NCI-H2029 treated with DMSO at 0.1 percent for 48 hours (cell line): ENCODE measurements around the gene FBXL16.

Experiments
- DNase-seq: peaks from one replicate; lab custom pipeline; 2025; lab: John Stamatoyannopoulos, UW

Gene FBXL16

DNA sequence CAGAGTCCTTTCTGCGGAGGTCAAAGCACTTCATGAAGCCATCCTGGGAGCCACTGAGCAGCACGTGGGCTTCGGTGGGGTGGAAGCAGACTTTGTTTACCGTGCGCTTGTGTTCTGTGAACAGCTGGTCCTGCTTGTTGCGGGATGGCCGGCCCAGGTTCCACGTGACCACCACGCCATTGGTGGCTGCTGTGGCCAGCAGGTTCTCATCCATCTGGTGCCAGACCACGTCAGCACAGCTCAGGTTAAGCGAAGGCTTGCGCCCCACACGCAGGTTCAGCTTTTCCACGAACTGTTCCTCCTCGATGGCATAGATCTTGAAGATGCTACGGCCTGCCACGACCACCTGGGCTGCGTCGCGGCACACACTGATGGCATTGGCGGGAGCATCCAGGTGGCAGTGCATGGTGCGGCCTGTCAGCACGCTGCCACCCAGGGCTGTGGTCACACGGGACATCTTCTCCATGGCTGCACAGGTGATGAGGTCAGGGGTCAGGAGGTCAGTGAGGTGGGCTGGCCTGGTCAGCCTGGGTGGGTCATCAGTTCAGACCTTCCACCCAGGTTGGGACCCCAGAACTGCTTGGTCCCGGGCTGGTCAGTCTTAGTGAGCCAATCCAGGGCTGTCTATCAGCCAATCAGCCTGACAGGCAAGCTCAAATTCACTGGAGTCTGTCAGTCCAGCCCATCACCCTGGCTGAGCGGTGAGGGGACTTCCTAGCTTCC is 16.3 kb downstream of the FBXL16 start:
- no peak for DNase-seq

DNA sequence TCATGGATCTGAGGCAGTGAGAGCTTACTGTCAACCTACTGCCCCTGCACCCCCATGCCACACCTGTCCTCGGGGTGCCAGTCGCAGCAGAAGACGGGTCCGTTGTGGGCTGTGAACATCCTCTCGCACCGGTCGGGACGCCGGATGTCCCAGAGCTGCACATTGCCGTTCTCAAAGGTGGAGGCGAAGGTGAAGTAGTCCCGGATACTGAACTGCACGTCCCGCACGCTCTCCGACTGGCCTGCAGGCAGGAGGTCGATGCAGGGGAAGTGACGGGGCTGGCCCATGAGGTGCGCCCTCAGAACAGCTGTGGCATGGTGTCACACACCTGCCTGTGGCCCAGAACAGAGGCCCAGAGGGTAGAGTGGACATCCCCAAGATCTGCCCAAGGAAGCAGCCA is 18.1 kb downstream of the FBXL16 start:
- DNase-seq = no peak

DNA sequence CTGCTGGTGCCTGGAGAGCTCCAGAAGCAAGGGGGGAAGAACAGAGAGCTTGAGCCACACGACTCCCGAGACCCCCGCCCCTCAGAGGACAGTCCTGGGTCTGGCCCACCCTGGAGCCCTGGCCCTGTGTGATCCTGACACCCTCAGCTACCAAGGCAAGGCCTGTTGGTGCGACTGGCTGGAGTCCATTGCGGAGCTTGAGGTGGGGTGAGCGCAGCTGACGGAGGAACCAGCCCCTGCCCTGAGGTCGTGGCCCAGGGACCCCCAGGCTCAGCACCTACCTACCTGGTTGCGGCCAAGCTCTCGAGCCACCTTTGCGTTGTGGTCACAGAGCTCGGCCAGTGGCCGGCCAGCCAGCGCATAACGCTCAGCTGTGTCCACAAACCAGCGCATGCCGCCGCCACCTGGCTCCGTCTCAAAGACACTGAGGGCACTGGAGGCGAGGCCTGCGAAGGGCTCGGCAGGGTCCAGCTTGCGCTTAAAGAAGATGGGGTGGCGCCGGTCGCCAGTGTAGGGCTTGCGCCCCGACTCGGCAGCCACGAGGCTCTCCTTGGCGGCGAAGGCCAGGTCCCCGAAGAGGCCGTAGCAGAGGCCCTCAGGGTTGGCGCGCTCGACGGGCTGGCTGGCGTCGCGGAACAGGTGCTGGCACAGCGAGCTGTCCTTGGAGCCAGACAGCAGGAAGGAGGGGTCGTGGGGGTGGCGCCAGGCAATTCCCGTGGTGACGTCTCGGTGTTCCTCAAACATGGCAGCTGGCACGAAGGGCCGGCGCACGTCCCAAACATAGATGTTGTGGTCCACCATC is 18.9 kb downstream of the FBXL16 start:
- DNase-seq = no peak

DNA sequence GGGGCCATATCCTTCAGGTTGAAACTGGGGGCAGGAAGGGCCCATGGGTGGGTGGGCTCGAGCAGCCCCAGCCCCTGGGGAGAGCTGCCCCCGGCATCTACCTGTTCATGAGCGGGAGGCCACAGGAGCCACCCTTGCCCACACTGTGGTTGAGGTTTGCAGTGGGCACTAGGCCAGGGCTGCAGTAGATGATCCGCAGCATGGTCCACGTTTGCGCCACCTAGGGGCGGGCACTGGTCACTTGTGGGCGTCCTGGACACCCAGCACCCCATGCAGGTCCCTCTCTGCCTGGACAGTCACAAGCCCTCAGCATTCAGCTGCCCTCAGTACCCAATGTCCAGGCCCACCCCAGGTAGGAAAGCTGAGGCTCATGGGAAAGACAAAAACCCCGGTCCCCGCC is 19.6 kb downstream of the FBXL16 start:
- DNase-seq = peak; percentile 32

DNA sequence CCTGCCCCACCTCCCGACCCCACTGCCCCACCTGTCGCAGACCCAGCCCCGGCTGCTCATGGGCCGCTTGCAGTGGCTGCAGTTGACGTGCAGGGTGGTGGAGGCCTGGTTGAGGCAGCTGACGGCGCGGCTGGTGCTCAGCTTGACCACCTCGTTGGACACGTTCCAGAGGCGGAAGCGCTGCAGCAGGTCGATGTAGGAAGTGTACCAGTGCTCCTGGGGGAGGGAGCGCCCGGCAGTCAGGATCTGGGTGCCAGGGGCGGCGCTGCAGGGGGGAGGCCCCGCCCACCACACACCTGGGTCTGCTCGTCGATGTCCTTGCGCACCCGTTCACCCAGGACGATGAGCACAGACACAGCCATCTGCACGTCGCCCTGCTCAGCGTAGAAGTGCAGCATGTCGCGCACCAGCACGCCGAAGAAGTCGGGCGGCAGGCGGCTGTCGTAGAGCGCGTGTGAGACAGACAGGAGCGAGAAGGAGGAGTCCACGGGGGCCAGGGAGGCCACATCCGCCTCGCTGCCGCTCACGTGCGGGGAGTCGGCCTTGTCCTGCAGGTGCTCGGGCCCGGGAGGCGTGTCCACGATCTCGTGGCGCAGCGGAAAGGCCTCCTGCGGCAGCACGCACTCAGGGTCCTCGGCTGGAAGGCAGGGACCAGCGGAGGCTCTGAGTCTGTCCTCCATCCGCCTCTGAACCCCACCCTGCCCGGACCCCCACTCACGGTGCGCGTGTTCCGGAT is 20.5 kb downstream of the FBXL16 start:
- DNase-seq = peak; percentile 78

DNA sequence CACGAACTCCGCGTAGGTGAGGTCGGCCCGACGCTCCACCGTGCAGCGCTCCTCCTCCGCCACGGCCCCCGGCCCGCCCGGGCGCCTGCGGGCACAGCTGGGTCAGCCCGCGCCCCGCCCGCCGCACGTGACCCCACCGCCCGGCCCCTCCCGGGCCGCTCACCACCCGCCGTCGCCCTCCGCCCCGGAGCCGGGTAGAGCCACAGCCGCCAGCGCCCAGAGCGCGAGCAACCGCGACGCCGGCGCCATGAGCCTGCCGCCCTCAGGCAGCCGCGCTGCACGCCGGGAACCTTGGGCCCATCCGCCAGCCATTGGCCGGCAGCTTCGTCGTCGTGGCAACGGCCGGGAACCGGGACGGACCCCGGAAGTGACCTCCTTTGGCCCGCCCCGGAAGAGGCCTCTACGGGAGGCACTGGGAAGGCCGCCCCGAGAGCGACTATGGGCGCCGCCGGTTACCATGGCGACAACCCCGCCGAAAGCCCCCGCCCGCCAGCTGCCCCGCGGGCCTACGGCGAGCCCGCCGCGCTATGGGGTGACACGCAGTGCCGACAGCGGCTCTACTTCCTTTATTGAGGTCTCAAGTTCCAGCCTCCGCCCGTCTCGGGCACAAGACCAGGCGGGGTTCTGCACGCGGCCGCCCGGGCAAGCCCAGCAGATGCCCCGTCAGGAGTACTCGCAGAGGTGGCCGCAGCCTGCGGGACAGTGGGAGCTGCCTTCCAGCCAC is 21.4 kb downstream of the FBXL16 start, which contains the start of gene JMJD8:
Gene JMJD8 (minus strand): TSS at position 264 of the 724 bp plus-strand sequence. CDS start 15 bp downstream, at position 249.
- DNase-seq = peak; percentile 51

DNA sequence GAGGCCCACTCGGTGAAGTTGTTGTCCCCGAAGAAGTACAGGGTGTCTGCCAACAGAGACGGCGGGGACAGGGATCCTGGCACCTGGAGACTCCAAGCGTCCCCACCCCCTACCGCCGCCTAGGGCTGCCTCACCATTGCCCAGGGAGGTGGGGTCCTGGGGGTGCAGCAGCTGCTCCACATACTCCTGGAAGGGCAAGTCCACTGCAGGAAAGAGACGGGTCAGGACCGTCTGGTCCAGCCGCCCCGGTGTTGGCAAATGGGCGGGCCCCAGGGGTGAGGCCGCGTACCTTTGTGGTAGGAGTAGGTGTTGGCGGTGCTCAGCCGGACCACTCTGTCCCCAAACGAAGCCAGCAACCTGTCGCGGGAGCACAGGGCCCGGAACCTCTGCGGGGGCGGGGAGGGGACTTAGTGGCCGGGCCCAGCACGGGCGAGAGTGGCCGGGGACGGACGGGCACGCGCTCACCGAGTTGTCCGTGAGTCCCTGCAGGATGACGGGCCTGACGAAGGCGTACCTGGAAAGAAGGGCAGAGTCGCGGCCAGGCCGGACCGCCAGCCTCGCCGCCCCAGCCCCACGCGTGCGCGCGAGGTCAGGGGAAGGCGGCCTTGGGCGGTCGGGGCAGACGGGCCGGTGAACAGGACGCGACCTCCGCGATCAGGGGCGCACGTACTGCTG is 22.1 kb downstream of the FBXL16 start:
- DNase-seq = no peak

DNA sequence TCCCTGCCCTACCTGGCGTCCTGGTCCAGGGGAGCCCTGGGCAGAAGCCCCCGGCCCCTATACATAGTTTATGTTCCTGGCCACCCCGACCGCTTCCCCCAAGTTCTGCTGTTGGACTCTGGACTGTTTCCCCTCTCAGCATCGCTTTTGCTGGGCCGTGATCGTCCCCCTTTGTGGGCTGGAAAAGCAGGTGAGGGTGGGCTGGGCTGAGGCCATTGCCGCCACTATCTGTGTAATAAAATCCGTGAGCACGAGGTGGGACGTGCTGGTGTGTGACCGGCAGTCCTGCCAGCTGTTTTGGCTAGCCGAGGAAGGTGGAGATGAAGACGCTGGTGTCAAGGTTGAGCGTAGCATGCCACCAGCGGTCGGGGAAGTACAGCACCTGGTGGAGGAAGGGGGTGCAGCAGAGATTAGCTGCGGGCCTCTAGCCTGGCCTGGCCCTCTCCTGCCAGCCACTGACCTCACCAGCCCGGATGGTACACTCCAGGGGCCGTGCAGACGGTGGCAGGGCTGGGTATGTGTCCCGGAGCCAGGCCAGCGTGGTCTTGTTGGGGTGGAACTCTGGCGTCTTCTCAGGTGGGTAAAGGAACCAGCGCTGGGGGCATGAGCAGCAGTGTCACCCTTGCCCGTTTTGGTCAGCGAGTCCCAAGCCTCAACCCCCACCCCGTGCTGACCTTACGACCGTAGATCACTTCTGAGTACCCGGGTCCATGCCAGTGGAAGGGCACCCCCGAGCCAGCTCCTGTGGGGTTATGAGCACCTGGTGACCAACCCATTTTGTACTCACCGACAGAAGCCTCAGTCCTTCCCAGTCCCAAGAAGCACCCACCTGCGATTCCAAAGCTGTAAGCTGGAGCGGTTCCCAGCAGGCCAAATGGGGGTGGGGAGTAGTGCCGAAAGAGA is 22.9 kb downstream of the FBXL16 start:
- DNase-seq = no peak

DNA sequence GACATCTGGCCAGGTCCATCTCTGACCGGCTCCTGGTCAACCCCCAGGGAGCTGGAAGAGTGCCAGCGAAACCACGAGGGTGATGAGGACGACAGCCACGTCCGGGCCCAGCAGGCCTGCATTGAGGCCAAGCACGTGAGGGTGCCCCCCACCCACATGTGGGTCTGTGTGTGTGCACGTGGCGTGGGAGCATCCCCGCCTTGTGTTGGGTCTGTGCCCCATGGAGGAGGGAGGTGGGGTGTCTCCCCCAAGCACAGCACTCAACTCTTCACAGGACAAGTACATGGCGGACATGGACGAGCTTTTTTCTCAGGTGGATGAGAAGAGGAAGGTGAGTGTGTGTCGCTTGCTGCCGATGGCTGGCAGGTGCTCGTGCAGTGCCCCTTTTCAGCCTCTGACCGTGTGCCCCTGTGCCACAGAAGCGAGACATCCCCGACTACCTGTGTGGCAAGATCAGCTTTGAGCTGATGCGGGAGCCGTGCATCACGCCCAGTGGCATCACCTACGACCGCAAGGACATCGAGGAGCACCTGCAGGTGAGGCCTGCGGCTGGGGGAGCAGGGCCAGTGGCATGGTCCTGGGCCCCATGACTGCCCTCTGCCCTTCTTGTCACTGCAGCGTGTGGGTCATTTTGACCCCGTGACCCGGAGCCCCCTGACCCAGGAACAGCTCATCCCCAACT is 23.7 kb downstream of the FBXL16 start:
- no peak for DNase-seq

DNA sequence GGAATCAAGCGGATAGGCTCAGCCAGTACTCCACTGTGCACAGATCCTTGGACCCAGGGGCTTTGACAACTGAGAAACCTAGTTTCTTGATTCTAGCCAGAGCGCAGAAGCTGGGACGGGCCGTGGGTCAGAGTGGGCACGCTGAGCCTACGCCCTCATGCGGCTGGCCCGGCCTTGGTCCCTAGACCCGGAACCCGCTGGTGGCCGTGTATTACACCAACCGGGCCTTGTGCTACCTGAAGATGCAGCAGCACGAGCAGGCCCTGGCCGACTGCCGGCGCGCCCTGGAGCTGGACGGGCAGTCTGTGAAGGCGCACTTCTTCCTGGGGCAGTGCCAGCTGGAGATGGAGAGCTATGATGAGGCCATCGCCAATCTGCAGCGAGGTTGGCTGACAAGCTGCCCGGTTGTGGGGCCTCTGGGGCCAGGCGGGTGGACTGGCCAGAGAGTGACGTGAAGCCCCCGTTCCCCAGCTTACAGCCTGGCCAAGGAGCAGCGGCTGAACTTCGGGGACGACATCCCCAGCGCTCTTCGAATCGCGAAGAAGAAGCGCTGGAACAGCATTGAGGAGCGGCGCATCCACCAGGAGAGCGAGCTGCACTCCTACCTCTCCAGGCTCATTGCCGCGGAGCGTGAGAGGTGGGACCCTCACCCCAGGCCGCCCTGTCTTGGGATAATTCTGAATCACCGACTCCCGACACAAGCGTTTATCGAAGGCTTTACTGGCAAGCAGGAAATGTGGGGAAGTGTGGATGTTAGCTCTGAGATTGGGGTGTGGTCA is 24.4 kb downstream of the FBXL16 start:
- DNase-seq = no peak

DNA sequence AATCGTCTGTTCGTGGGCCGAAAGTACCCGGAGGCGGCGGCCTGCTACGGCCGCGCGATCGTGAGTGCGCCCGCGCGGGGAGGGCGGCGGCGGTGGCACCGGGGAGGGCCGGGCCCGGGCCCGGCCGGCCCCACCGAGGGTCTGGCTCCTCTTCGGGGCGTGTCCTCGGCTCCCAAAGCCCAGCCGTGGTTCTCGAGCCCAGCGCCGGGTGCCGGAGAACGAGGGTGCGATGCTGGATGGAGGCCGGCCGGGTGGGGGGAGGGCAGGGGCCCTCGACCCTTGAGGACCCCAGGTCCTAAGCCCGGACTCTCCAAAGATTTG is 25.0 kb downstream of the FBXL16 start:
- no peak for DNase-seq

DNA sequence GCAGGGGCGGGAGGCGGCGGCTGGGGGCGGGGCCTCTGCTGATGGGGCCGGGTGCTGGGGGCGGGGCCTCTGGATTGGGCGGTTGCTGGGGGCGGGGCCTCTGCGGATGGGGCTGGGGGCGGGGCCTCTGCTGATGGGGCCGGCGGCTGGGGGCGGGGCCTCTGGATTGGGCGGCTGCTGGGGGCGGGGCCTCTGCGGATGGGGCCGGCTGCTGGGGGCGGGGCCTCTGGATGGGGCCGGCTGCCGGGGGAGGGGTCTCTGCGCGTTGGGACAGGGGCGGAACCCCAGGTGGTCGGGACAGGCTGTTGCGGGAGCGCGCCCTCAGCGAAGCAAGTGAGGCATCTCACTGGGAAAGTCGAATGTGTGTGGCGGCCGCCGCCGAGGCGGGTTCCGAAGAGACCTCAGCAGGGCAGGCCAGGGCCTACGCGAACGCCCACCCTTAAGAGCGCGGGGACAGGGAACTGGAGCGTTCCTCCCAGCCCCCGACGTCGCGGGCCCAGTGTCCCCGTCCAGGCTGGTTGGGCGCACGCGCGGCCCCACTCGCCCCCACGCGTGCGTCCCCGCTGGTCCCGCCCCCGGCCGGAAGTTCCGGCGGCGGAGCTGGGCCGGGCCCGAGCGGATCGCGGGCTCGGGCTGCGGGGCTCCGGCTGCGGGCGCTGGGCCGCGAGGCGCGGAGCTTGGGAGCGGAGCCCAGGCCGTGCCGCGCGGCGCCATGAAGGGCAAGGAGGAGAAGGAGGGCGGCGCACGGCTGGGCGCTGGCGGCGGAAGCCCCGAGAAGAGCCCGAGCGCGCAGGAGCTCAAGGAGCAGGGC is 25.6 kb downstream of the FBXL16 start, which contains the start of gene STUB1:
Gene STUB1 (plus strand): TSS at position 597 of the 811 bp plus-strand sequence. CDS start 116 bp downstream, at position 713.
- DNase-seq = peak; percentile 65

DNA sequence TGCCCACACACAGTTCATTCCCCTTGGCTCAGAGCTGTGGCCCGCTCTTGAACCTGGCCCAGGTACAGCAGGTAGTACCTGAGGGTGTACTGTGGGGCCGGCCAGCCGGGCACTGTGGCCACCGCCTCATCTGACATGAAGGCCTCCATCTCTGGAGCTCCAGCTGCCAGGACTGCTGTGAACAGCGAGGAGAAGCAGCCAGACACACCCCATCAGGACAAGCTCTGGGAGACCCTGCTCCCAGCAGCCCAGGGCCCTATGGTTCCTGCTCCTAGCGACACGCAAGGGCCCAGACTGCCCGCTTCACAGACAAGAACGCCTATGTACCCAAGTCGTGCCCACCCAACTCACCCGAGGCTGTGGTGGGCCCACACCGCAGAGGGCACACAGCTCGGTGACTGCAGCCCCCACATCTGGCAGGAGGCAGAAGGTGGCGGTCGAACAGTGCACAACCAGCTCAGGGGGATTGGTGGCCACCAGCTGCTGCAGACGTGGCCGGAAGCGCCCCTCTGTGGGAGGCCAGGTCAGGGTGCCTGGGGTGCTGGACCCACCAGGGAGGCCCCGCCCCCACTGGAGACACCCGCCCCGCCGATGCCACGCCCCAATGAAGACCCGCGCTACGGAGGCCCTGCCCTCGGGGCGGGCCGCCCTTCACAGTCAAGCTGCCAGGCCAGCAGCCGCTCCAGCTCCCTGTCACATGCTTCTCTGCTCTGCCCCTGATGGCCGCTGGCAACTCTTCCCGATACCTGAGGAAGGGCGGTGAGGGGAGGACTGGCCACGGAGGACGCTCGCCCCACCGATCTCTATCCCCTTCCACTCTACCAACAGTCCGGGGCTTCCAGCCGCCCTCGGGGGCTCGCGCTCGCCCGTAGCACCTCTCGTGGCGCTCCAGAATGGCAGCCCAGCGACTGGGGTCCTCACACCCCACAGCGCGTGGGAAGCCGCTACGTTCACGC is 26.5 kb downstream of the FBXL16 start:
- peak; percentile 26 for DNase-seq

DNA sequence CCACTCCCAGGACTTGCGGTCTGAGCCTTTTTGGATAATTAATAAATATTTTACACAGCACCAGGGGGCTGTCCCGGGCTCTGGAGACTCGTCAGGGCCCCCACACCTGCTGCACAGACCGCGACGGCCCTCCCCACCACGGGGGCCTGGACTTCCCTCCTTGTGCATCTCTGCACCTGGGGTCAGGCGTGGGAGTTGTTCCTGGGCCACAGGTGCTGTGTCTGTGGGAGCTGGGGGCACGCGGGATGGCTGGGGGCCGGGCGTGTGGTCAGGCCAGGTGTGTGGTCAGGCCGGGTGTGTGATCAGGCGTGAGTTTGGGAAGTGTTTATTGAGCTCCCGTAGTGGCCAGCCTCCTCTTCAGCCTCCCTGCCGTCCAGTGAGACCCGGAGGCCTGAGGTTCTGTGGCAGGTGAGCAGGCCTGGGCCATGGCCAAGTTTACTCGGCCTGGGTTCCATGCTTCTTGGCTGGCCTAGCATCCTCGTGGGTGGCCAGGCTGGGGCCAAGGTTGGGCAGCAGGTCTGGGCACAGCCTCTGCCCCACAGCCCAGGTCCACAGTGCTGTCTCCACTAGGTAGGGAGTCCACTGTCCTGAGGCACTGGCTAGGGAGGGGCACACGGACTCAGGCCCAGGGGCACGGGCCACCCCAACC is 27.3 kb downstream of the FBXL16 start:
- no peak for DNase-seq

DNA sequence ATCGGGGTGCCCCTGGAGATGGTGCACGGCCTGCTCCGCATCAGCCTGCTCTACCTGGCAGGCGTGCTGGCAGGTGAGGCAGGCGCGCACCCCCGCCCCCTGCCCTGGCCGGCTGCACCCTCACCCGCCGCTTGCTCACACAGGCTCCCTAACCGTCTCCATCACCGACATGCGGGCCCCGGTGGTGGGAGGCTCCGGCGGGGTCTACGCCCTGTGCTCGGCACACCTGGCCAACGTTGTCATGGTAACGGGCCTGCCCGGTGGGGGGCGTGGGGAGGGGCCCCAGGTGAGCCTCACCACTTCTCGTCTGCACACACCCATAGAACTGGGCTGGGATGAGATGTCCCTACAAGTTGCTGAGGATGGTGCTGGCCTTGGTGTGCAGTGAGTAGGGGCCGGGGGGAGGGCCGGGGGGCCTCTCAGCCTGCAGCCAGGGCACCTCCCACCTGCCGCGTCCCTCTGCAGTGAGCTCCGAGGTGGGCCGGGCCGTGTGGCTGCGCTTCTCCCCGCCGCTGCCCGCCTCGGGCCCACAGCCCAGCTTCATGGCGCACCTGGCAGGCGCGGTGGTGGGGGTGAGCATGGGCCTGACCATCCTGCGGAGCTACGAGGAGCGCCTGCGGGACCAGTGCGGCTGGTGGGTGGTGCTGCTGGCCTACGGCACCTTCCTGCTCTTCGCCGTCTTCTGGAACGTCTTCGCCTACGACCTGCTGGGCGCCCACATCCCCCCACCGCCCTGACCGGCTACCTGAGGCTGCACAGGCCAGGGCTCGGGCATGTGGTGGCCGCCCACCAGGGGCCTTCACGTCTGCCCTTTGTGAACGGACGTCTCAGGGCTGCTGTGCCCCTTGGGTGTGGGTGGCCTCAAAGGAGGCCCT is 28.0 kb downstream of the FBXL16 start:
- no peak for DNase-seq
